ENCODE measurements around the gene RGS11. TPM values are rescaled to one million over a fixed set of nuclear protein-coding genes. Genes with fewer than 3 reads are reported as not detected.

The RGS11 gene
- total and polyA plus RNA-seq, 4 donors: 0.51 to 1.6 (median 0.77) TPM; not detected in 1

GRCh38 chr16:220021-220420 is 55.7 kb downstream of the RGS11 start:
- Histone ChIP-seq H3K27me3 (ENCODE audit: control insufficient read depth in 4 of 4, insufficient read depth in 4 of 4, low read length in 3 of 4) (no peaks in the 10 kb centered on the region), H3K36me3 (ENCODE audit: control insufficient read depth in 4 of 4, insufficient read depth in 3 of 4, low read depth in 1 of 4, low read length in 3 of 4) (peaks cover 13 to 55% (median 29%) of the 10 kb centered on the region in 4 donors), H3K4me1 (ENCODE audit: control insufficient read depth in 4 of 4, insufficient read depth in 4 of 4, low read length in 3 of 4) (no peaks in the 10 kb centered on the region), H3K27ac (ENCODE audit: low read depth in 1 of 2, low read length in 2 of 2) (no peak overlapping the region), H3K9ac (ENCODE audit: low read depth in 1 of 2, low read length in 2 of 2) (no peak overlapping the region), H3K9me3 (ENCODE audit: control insufficient read depth in 4 of 4, low read length in 3 of 4) (no peaks in the 10 kb centered on the region), H3K4me3 (ENCODE audit: low read depth in 1 of 3, low read length in 3 of 3) (no peak overlapping the region)
- no peak for DNase-seq (ENCODE audit: low spot score)
- TF ChIP-seq ZBTB33 (IDR thresholded peaks at IDR 0.05) (no peak), MAX (IDR thresholded peaks at IDR 0.05) (no peak), FOXA2 (IDR thresholded peaks at IDR 0.05) (no peak), YY1 (IDR thresholded peaks at IDR 0.05) (no peak), ATF3 (IDR thresholded peaks at IDR 0.05) (no peak), GABPA (IDR thresholded peaks at IDR 0.05 in 1 of 2, conservative IDR thresholded peaks at IDR 0.05 in 1 of 2) (no peak), RXRA (IDR thresholded peaks at IDR 0.05) (no peak), CTCF (IDR thresholded peaks at IDR 0.05; ENCODE audit: low read depth, low read length, missing input control) (no peak), RAD21 (IDR thresholded peaks at IDR 0.05) (no peak), HNF4A (conservative IDR thresholded peaks at IDR 0.05) (no peak), FOXA1 (IDR thresholded peaks at IDR 0.05) (no peak), JUND (IDR thresholded peaks at IDR 0.05) (no peak), TAF1 (conservative IDR thresholded peaks at IDR 0.05) (no peak), HNF4G (IDR thresholded peaks at IDR 0.05) (no peak), EGR1 (IDR thresholded peaks at IDR 0.05; ENCODE audit: low read depth in 2 of 2) (no peak), SP1 (IDR thresholded peaks at IDR 0.05) (no peak), REST (IDR thresholded peaks at IDR 0.05) (no peak), NR2F2 (IDR thresholded peaks at IDR 0.05) (no peak)
- WGBS: 83% methylated on average over 4 of the region's 4 CpGs

Other genes starting within 250 kb of the RGS11 start
- 1 to 10 TPM; 2.8 to 8.3 TPM for gene POLR3K, start 222.3 kb downstream of the RGS11 start, total RNA-seq
- gene POLR3K, start 222.3 kb downstream of the RGS11 start, polyA plus RNA-seq: 1 to 10 TPM; 6.5 to 9.8 TPM
- gene SNRNP25, start 222.1 kb downstream of the RGS11 start, total RNA-seq: 10 to 100 TPM; 15.1 to 17.3 TPM
- gene SNRNP25, start 222.1 kb downstream of the RGS11 start, polyA plus RNA-seq: 10 to 100 TPM; 18.1 to 22.2 TPM
- gene RHBDF1, start 203.3 kb downstream of the RGS11 start, total RNA-seq: 1 to 10 TPM; 2.1 to 6.2 TPM
- 1 to 10 TPM; 1.8 to 4.9 TPM for gene RHBDF1, start 203.3 kb downstream of the RGS11 start, polyA plus RNA-seq
- gene MPG, start 197.7 kb downstream of the RGS11 start, total RNA-seq: 10 to 100 TPM; 25.4 to 84.1 TPM
- 10 to 100 TPM; 33.8 to 41.3 TPM for gene MPG, start 197.7 kb downstream of the RGS11 start, polyA plus RNA-seq
- 10 to 100 TPM in 1 of 2 donors, 1 to 10 TPM in 1; 9.7 to 35.9 TPM for gene NPRL3, start 137.3 kb downstream of the RGS11 start, total RNA-seq
- 10 to 100 TPM in 1 of 2 donors, 1 to 10 TPM in 1; 5.3 to 10.3 TPM for gene NPRL3, start 137.3 kb downstream of the RGS11 start, polyA plus RNA-seq
- gene HBZ, start 123.3 kb downstream of the RGS11 start, total RNA-seq: 10 to 100 TPM in 1 of 2 donors, not detected in 1; 55.8 TPM
- gene HBZ, start 123.3 kb downstream of the RGS11 start, polyA plus RNA-seq: not detected
- gene HBM, start 110.0 kb downstream of the RGS11 start, total RNA-seq: 1,000 to 10,000 TPM in 1 of 2 donors, not detected in 1; 2,893 TPM
- under 1 TPM in 1 of 2 donors, not detected in 1; 0.28 TPM for gene HBM, start 110.0 kb downstream of the RGS11 start, polyA plus RNA-seq
- gene HBA2, start 103.1 kb downstream of the RGS11 start, total RNA-seq: over 10,000 TPM in 1 of 2 donors, 1 to 10 TPM in 1; 2.8 to 36,951 TPM
- 10 to 100 TPM; 15.5 to 76.5 TPM for gene HBA2, start 103.1 kb downstream of the RGS11 start, polyA plus RNA-seq
- over 10,000 TPM in 1 of 2 donors, 1 to 10 TPM in 1; 3.5 to 19,034 TPM for gene HBA1, start 99.3 kb downstream of the RGS11 start, total RNA-seq
- gene HBA1, start 99.3 kb downstream of the RGS11 start, polyA plus RNA-seq: 10 to 100 TPM; 18.5 to 41.6 TPM
- 10 to 100 TPM in 1 of 2 donors, not detected in 1; 50.9 TPM for gene HBQ1, start 95.5 kb downstream of the RGS11 start, total RNA-seq
- not detected for gene HBQ1, start 95.5 kb downstream of the RGS11 start, polyA plus RNA-seq
- gene LUC7L, start 46.5 kb downstream of the RGS11 start, total RNA-seq: 10 to 100 TPM; 19.5 to 34.3 TPM
- 10 to 100 TPM; 11.5 to 19.8 TPM for gene LUC7L, start 46.5 kb downstream of the RGS11 start, polyA plus RNA-seq
- 10 to 100 TPM; 26.6 to 29.0 TPM for gene FAM234A, start 41.1 kb downstream of the RGS11 start, total RNA-seq
- 10 to 100 TPM; 24.1 to 39.7 TPM for gene FAM234A, start 41.1 kb downstream of the RGS11 start, polyA plus RNA-seq
- under 1 TPM in 1 of 2 donors, not detected in 1; 0.08 TPM for gene ARHGDIG, start 4.6 kb upstream of the RGS11 start, total RNA-seq
- not detected for gene ARHGDIG, start 4.6 kb upstream of the RGS11 start, polyA plus RNA-seq
- gene PDIA2, start 7.2 kb upstream of the RGS11 start, total RNA-seq: under 1 TPM in 1 of 2 donors, not detected in 1; 0.09 TPM
- gene PDIA2, start 7.2 kb upstream of the RGS11 start, polyA plus RNA-seq: under 1 TPM in 1 of 2 donors, not detected in 1; 0.03 TPM
- gene AXIN1, start 76.8 kb upstream of the RGS11 start, total RNA-seq: 10 to 100 TPM in 1 of 2 donors, 1 to 10 TPM in 1; 9.4 to 10.3 TPM
- 1 to 10 TPM; 2.0 to 6.5 TPM for gene AXIN1, start 76.8 kb upstream of the RGS11 start, polyA plus RNA-seq
- 10 to 100 TPM; 28.3 to 41.5 TPM for gene MRPL28, start 94.6 kb upstream of the RGS11 start, total RNA-seq
- gene MRPL28, start 94.6 kb upstream of the RGS11 start, polyA plus RNA-seq: 10 to 100 TPM; 58.6 to 63.4 TPM
- gene PGAP6, start 106.0 kb upstream of the RGS11 start, total RNA-seq: 10 to 100 TPM; 34.4 to 41.7 TPM
- 10 to 100 TPM; 18.9 to 50.5 TPM for gene PGAP6, start 106.0 kb upstream of the RGS11 start, polyA plus RNA-seq
- 10 to 100 TPM; 39.2 to 91.4 TPM for gene NME4, start 121.3 kb upstream of the RGS11 start, total RNA-seq
- 100 to 1,000 TPM in 1 of 2 donors, 10 to 100 TPM in 1; 76.4 to 118 TPM for gene NME4, start 121.3 kb upstream of the RGS11 start, polyA plus RNA-seq
- 100 to 1,000 TPM in 1 of 2 donors, 10 to 100 TPM in 1; 42.2 to 119 TPM for gene DECR2, start 125.9 kb upstream of the RGS11 start, total RNA-seq
- gene DECR2, start 125.9 kb upstream of the RGS11 start, polyA plus RNA-seq: 100 to 1,000 TPM; 133 to 210 TPM
- gene RAB11FIP3, start 149.7 kb upstream of the RGS11 start, total RNA-seq: 10 to 100 TPM in 1 of 2 donors, 1 to 10 TPM in 1; 8.8 to 29.4 TPM
- 10 to 100 TPM in 1 of 2 donors, 1 to 10 TPM in 1; 3.5 to 22.6 TPM for gene RAB11FIP3, start 149.7 kb upstream of the RGS11 start, polyA plus RNA-seq

Measured in liver (tissue), 9 donors.